ENCODE measurements around the gene VAMP1. TPM values are rescaled to one million over a fixed set of nuclear protein-coding genes. Genes with fewer than 3 reads are reported as not detected.

Gene VAMP1
- total RNA-seq, 1 donor from 2014 or later = 14.0 TPM

GRCh38 chr12:6435961-6436715 is 34.3 kb downstream of the VAMP1 start:
- Mint-ChIP-seq H3K27ac (ENCODE audit: unreplicated experiment) (no peak overlapping the region), H3K9me3 (ENCODE audit: unreplicated experiment) (no peaks in the 10 kb centered on the region), H3K4me1 (ENCODE audit: low read depth, unreplicated experiment) (no peaks in the 10 kb centered on the region), H3K27me3 (ENCODE audit: unreplicated experiment) (no peaks in the 10 kb centered on the region), H3K36me3 (ENCODE audit: unreplicated experiment) (no peaks in the 10 kb centered on the region), H3K4me3 (ENCODE audit: unreplicated experiment) (no peak overlapping the region)
- no peak for TF ChIP-seq CTCF (IDR thresholded peaks at IDR 0.05; ENCODE audit: partially characterized antibody, unreplicated experiment)
- no peak for DNase-seq

GRCh38 chr12:6434205-6435140 is 36.0 kb downstream of the VAMP1 start:
- Mint-ChIP-seq H3K4me3 (ENCODE audit: unreplicated experiment) (no peak overlapping the region), H3K27ac (ENCODE audit: unreplicated experiment) (no peak overlapping the region), H3K9me3 (ENCODE audit: unreplicated experiment) (no peaks in the 10 kb centered on the region), H3K27me3 (ENCODE audit: unreplicated experiment) (no peaks in the 10 kb centered on the region), H3K4me1 (ENCODE audit: low read depth, unreplicated experiment) (peaks cover 11% of the 10 kb centered on the region), H3K36me3 (ENCODE audit: unreplicated experiment) (no peaks in the 10 kb centered on the region)
- no peak for TF ChIP-seq CTCF (IDR thresholded peaks at IDR 0.05; ENCODE audit: partially characterized antibody, unreplicated experiment)
- DNase-seq = no peak

GRCh38 chr12:6432991-6433390 is 37.5 kb downstream of the VAMP1 start:
- Mint-ChIP-seq H3K27ac (ENCODE audit: unreplicated experiment) (no peak overlapping the region), H3K4me1 (ENCODE audit: low read depth, unreplicated experiment) (peaks cover 11% of the 10 kb centered on the region), H3K27me3 (ENCODE audit: unreplicated experiment) (no peaks in the 10 kb centered on the region), H3K4me3 (ENCODE audit: unreplicated experiment) (no peak overlapping the region), H3K9me3 (ENCODE audit: unreplicated experiment) (no peaks in the 10 kb centered on the region), H3K36me3 (ENCODE audit: unreplicated experiment) (no peaks in the 10 kb centered on the region)
- no peak for DNase-seq
- TF ChIP-seq CTCF (IDR thresholded peaks at IDR 0.05; ENCODE audit: partially characterized antibody, unreplicated experiment) = no peak

- Mint-ChIP-seq H3K27ac (ENCODE audit: unreplicated experiment) (peak overlapping the region; percentile 70), H3K9me3 (ENCODE audit: unreplicated experiment) (no peaks in the 10 kb centered on the region), H3K4me1 (ENCODE audit: low read depth, unreplicated experiment) (peaks cover 11% of the 10 kb centered on the region), H3K27me3 (ENCODE audit: unreplicated experiment) (no peaks in the 10 kb centered on the region), H3K4me3 (ENCODE audit: unreplicated experiment) (peak overlapping the region; percentile 34), H3K36me3 (ENCODE audit: unreplicated experiment) (no peaks in the 10 kb centered on the region)
- TF ChIP-seq CTCF (IDR thresholded peaks at IDR 0.05; ENCODE audit: partially characterized antibody, unreplicated experiment) = no peak
- no peak for DNase-seq
Measured at GRCh38 chr12:6430124-6430989, 40.1 kb downstream of the VAMP1 start.

All from glutamatergic neuron (in vitro differentiated cells).